ENCODE measurements around the gene JMY.

- no peak for TF ChIP-seq CTCF (IDR thresholded peaks at IDR 0.05)
- no peak for TF ChIP-seq POLR2A (IDR thresholded peaks at IDR 0.05)
Measured at GRCh38 chr5:79285285-79285684, 49.4 kb downstream of the JMY start.
